HG03575 (cell line): ENCODE results near the gene OR4E1.
"Not testable (repeated sequence)": the region's sequence is repeated elsewhere in the genome, so short reads cannot be mapped to it uniquely, and the experiment has no call there.

ENCODE experiments used
- ATAC-seq: cut with Tn5 transposase; IDR thresholded peaks from one replicate; pipeline ENCODE4 v1.9.1; 2021; ENCODE audit not compliant: unreplicated experiment, insufficient number of reproducible peaks, low FRiP score; ENCODE audit errors: extremely low read depth

OR4E1 gene, protein sequence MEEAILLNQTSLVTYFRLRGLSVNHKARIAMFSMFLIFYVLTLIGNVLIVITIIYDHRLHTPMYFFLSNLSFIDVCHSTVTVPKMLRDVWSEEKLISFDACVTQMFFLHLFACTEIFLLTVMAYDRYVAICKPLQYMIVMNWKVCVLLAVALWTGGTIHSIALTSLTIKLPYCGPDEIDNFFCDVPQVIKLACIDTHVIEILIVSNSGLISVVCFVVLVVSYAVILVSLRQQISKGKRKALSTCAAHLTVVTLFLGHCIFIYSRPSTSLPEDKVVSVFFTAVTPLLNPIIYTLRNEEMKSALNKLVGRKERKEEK

DNA sequence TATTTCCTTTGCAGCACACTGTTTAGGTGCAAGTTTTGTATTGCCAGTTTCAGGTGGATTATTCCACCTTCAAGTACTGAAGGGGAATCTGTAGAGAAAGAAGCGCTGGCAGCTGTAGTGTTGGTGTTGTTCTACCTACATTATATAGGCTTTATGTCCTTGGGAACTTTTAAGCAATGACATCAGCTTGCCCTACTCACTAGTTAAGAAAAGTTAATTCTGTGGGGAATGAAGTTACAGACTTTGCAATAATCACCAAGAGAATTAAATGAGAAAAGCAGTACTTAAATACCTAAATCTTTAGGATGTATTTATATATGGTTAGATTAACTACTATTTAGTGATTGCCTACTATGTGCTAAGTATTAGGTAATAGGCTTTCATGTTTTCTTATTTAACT, at the start of gene OR4E1:
Gene OR4E1, minus strand, starts transcription at position 101 of the 400 bp plus-strand sequence. CDS start 2,883 bp downstream, outside the sequence.
- ATAC-seq, result no peak

DNA sequence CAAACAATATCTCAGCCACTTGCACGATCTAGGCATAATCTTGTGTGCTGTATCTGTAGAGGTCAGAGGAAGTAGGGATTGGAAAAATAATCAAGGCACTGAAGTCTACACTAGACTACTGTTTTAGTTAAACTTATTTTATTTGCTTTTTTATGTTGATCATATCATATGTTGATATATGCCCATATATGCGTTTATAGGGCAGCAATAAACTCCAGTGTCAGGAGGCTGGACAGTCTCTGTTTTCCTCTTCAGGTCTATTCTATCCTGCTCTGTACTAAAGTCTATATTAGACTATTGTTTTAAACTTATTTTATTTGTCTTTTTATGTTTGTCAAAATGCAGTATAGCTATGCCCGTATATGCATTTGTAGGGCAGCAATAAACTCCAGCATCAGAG, 47.9 kb upstream of the OR4E1 start:
- no peak for ATAC-seq

DNA sequence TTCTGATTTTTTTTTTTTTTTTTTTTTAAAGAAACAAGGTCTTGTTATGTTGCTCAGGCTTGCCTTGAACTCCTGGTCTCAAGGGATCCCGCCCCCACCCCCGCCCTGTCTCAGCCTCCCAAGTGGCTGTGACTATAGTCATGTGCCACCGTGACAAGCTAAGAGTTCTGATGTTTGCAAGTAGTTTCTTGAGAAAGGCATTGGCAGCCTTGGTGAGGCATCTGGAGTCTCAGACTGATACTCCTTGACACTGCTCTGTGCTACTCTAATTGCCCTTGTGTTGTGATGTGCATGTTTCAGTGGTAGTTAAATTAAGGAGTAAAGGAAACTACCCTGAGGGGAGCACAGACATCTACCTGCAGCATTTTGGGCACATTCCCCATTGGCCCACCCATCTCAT, 46.2 kb upstream of the OR4E1 start:
- no peak for ATAC-seq

DNA sequence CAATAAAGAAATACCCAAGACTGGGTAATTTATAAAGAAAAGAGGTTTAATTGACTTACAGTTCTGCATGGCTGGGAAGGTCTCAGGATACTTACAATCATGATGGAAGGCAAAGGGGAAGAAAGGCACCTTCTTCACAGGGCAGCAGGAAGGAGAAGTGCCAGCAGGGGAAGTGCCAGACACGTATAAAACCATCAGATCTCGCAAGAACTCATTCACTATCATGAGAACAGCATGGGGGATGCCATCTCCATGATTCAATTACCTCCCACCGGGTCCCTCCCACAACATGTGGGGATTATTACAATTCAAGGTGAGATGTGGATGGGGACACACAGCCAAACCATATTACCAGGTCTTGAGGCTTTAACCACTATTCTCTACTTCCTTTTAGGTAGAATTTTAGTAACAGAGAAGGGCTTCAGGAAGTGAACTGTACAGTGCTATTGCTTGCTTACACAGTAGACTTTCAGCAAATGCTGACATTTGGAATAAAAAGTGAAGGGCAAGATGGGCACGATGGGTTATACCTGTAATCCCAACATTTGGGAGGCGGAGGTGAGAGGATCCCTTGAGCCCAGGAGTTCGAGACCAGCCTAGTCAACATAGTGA, 40.8 kb upstream of the OR4E1 start:
- no peak for ATAC-seq

DNA sequence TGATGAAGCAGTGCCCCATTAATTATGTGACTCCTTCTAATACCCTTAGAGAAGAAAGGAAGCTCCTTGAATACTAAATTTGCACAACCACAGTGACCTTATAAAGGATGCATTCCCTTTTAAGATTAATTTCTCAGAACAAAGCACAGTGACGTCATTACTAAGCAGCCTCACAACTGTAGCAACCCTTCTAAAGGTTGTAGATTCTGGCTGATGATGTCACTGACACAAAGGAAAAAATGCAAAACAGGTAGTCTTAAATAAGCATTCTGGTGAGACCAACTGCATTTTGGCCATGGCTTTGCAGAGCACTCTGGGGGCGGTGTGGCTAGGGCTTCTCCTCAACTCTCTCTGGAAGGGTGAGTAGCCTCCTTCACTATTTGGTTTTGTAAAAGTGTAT, 38.4 kb upstream of the OR4E1 start:
- no peak for ATAC-seq

DNA sequence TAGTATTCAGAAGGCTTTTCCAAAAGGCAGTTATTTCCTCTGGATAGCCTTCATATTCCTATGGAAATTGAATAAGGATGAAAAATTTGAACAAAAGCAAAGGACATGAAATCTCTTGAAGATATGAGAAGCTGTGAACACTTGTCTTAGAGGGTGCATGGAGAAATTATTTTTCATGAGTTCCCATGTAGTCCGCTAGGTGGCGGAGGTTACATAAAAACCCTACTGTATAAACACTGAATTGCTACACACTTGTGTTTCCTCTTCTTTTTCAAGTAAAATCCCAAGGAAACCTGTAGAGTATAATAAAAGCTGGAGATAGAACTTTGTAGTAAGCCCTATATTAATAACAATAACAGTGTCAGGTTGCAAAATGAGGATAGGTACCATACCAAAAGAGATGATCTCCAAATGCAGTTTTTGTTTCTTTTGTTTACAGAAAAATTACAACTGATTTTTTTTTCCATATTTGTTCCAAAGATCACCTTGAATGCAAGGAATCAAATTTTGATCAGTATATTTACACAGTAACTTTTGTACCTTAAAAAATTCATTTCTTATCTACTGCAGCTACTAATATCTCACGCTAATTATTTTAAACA, 37.8 kb upstream of the OR4E1 start:
- ATAC-seq, result no peak

DNA sequence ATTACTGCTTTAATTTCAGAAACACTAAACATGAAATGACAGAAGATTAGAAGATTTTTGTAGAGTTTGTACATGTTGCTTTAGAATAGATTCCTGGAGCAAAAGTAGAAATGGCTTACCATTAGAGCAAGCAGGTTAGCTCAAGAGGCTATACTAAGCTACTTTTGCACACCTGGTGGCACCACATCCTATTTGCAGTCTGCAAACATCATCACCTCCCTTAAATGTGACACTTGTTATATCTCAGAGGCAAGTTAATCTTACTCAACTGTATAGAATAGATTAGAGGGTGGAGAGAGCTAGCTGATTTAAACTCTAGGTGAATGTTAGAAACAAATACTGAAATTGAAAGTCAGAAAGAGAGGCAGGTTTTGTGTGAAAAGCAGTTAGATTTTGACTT, 30.7 kb upstream of the OR4E1 start:
- ATAC-seq, result no peak

DNA sequence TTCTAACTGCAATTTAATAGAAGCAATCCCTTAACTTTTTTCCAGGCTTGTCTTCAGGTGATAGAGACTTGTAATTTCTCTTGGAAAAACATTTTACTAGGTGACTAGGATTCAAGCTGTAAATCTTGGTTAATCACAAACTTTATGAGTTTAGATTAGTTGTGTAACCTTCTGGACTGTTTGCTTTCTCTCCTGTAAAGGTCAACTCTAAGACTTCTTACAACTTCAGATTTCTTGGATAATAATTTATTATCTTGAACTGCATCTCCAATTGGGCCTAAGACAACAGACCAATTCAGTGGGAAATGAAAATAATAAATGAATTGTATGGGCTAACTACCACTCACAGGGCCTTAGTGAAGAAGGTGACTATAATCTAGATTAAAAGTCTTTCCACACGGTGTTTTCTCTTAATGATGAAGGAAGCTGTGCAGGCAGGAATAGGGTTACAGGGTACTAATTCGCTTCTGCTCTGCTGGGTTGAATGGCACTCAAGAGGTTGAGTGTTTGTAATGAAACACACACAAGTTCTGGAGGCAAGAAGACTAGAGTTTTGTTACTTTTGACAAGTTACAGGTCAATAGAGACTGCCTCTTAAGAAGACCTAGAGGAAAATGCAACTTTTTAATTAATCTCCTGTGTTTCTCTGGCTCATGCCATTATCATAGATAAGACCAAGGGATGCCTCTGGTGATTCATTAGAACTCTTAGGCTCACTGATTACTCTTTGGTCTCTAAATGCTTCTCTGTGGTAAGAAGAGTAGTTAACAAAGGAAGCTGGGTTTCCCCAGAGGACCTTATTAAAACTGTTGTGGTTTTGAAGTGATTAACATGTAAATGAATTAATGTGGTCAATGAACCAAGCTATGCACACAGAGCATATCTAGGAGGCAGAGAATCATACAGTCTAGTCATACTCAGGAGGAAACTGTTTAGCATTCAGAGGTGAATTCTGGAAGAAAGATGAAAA, 30.0 kb upstream of the OR4E1 start:
- ATAC-seq, result no peak

DNA sequence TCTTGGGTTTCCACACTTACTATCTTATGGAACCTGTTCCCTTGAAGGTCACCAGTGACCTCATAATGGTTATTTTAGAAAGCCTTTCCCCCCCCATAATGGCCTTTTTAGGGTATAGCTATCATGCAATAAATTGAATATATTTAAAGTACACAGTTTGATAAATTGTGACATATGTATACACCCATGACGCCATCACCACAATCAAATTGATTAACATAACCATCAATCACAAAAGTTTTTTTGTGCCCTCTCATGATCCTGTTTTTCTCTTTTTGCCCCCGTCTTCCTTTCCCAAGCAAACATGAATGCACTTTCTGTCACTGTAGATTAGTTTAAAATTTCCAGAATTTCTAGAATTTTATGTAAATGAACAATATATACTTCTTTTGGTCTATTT, 28.7 kb upstream of the OR4E1 start:
- ATAC-seq, result no peak

DNA sequence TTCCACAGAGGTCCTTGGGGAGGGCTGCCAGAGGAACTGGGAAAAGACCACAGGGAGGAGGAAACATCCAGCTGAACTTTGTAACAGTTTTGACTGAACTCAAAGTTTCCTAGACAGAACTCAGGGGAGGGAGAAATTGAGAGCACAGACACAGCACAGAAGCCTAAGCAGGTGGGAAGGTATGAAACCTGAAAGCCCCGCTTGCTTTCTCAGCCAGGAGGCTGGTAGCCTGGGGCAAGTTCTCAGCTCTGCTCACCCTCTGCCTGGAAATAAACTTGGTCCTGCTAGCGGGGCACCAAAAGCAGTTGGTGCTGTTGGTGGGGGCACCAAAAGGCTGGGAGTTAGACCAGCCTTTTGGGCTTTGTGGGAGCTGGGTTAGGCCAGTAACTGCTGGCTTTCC, 25.9 kb upstream of the OR4E1 start:
- ATAC-seq, result no peak

DNA sequence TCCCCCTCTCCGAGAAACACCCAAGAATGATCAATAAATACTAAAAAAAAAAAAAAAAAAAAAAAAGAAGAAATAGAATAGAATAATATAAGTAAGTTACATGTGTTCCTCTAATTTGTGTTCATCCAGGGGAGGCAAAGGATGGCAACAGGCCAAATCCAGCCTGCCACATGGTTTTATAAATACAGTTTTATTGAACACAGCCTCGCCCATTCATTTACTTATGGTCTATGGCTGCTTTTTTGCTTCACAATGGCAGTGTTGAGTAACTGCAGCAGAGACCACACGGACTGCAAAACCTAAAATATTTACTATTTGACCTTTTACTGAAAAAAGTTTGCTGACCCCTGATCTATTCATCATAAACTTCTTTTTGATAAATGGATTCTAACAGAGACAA, 24.9 kb upstream of the OR4E1 start:
- not testable (repeated sequence) for ATAC-seq

DNA sequence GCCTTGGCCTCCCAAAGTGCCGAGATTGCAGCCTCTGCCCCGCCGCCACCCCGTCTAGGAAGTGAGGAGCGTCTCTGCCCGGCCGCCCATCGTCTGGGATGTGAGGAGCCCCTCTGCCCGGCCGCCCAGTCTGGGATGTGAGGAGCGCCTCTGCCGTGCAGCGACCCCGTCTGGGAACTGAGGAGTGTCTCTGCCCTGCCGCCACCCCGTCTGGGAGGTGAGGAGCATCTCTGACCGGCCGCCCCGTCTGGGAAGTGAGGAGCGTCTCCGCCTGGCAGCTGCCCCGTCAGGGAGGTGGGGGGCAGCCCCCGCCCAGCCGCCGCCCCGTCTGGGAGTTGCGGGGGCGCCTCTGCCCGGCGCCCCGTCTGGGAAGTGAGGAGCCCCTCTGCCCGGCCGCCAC, 24.0 kb upstream of the OR4E1 start:
- ATAC-seq, result not testable (repeated sequence)

DNA sequence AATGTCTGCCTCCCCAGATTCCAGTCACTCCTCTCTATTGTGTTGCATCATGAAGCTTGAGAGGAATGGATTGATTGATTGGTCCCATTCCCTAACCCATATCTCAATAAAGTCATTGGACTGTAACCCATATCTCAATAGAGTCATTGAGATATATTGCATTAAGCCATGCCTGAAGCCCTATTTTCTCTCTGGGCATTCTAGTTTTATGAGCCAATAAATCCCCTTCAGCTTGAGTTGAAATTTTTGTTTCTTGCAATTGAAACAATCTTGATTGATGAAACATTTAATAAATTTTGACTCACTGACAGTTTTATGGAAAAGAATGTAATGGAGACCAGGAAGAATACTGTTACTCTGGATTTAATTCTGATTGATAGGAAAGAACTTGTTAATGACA, 20.8 kb upstream of the OR4E1 start:
- ATAC-seq, result no peak

DNA sequence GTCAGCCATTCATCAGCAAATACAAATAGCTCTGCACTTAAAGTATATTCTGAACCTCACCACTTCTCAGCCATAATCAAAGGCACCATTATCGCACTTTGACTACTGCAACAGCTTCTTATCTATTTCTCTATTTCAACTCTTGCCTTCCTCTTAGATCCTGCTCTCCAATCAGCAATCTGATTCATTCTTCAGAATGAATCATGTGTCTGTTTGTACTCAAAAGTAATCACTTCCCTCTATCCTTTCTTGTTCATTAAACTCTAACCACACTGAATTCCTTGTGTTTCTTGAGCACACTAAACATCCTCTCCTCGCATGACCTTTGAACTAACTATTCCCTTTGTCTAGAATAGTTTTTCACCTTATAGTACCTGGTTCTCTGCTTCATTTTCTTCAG, 12.8 kb upstream of the OR4E1 start:
- no peak for ATAC-seq

DNA sequence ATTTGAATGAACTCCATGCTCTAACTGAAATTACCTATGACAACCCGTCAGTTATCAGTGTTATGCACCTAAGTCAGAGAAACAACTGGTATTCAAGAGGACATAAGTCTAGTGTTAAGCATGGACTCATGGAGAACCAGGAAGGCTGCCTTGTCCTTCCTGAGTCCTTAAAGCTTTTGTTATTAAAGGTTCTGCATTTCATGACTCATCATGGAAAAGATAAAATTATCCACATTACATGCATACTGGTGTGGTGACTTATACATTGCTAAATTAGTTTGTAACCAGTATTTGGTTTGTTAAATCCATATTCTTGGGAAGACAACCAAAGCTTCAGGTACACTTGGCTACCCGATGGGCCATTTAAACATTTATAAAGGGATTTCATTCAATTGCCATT, 6.5 kb upstream of the OR4E1 start:
- no peak for ATAC-seq

DNA sequence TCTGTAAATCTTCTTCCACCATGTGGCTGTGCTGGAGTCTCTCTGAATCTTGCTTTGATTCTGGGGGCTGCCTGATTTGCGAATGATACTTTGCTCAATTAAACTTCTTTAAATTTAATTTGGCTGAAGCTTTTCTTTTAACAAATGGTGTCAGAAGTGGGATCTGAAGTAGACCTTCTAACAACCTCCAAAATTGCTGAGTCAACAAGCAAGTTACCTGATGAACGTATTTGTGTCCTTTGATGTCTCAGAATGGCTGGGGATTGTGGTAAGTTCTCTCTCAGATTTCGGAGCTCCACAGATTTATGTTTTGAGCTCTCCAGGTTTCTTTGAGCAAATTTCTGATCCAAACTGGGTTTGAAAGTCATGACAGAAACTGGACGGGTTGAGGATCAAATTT, 1.9 kb upstream of the OR4E1 start:
- no peak for ATAC-seq

DNA sequence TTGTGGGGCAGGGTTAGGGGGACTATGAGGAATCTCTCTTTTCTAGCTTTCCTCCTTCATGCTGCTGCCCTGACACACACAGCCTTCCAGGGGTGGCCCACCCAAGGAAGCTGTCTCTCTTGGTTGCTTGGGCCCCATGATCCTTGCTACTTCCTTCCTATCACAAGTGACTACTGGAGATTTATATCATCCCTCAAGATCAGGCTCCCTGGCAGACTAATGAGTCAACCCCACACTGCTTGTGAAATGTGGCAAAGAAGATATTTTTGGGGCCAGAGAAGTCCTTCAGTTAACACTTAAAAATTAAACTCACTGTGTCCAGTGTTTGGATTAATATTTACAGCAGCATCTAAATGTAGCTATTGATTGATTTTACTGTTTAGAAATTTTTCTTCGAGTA, 1.5 kb downstream of the OR4E1 start:
- ATAC-seq, result no peak

DNA sequence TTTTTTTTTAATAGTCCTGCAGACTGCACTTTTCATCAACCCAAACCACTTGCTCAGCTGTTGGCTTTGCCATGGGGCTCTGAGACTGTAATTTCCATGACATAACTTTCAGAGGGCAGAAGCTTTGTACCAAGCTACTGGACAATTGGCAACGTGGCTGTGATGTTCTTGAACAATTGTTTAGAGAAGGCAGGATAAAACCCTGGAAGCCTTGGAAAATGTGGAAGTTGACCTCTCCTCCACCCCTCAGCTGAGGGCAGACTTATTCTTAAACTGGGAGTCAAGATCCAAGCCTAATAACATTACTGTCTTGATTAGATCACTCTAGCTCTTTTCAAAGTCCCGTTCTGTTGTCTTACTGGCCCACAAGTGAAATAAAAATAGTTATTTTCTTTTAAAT, 2.2 kb downstream of the OR4E1 start:
- no peak for ATAC-seq

DNA sequence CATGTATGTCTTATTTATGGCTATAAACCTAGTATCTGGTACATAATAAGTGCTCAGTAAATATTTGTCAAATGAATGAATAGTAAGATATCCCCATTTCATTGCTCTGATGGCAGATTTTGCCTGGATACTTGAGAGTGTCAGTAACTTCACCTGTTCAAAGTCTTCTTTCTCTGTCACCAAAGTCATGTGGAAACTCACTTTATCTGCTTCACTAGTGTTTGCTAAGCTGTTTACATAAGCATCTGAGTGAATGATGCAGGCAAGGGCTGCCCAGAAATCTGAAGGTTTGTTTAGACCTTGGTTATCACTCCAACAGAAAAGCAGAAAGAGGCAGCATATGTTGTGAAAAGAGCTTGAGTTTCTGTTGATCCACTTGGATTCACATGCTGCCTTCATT, 4.3 kb downstream of the OR4E1 start:
- no peak for ATAC-seq
